ENCODE data around the gene MKRN2OS.

Gene MKRN2OS, protein sequence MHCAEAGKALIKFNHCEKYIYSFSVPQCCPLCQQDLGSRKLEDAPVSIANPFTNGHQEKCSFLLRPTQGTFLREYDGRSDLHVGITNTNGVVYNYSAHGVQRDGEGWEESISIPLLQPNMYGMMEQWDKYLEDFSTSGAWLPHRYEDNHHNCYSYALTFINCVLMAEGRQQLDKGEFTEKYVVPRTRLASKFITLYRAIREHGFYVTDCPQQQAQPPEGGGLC

DNA sequence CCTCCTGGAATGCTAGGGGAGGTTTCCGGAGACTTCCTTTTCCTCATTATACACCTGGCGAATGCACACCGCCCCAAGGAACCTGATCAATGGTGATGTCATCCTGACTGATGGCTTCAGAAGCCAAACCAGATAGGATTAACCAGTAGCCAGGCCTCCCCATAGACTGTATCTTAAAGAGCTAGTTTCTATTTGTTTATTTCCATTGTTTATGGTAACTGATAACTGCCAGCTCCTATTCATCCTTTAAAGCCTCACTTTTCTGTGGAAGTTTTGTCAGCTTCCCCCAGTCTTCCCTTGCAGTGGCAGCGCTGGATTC lies at the start of gene MKRN2OS:
TSS of gene MKRN2OS (minus strand) at position 27 of the 319 bp plus-strand sequence. CDS start 35 bp downstream, outside the sequence.
- DNase-seq (ENCODE audit: low read depth): no peak

DNA sequence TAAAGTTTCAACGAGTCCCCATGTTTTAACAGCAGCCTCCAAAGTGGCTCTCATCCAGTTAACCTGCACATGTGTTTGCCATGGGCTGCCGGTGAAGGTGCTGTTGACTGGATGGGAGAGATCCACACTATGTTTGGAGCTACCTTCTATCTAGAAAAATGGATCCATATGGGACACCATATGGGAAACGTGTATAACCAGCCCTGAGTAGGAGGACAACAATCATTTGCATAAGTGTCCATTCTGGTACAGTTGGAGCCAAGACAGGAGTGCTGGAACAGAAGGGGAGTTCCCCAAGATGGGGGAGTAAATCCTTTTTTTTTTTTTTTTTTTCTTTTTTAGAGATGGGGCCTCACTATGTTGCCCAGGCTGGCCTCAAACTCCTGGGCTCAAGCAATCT lies 48.2 kb upstream of the MKRN2OS start:
- no peak for DNase-seq (ENCODE audit: low read depth)

DNA sequence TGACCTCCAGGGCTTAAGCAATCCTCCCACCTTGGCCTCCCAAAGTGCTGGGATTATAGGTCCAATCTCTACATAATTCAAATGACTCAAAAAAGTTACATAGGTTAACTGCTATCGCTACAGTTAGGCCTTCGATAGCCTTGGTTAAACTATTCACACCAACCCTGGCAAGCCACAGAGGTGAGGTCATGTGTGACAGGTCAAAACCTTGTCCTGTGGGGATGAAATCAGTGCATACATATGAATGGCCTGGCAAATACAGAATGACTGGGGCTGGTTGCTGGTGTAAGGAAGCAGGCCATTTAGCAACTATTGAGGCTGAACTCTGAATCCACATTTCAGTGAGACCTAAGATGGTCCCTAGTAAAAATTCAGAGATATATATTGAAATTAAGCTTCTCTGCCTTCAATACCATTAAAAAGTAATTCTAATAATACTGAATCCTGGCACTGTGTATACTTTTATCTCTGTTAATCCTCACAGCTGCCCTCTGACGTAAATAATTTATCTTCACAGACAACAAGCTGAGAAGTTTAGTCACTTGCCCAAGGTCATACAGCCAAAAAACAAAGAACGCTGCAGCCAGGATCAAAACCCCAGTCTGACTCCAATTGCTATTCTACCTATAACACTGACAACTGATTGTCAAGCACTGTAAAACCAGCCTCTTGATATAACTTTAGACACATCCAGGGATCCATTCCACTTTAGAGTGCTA lies 46.9 kb upstream of the MKRN2OS start:
- DNase-seq (ENCODE audit: low read depth): no peak

DNA sequence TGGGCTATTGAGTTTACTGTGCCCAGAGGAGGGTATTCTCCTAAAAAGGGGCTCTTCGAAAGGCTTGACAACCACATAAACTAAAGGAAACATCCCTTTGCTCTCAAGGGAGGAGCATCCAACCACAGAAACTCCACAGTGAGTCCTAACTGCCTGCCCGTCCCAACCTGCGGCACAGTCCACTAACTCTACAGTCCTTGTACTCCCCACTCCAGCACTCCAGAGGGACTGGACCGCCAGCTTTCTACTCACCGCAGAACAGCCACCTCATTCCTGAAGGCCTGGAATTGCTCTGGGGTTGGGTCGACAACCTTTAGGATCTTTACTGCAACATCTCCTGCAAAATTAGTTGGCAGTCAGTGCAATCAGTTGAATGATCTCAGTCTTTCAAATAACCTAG lies 46.2 kb upstream of the MKRN2OS start:
- DNase-seq (ENCODE audit: low read depth): no peak

DNA sequence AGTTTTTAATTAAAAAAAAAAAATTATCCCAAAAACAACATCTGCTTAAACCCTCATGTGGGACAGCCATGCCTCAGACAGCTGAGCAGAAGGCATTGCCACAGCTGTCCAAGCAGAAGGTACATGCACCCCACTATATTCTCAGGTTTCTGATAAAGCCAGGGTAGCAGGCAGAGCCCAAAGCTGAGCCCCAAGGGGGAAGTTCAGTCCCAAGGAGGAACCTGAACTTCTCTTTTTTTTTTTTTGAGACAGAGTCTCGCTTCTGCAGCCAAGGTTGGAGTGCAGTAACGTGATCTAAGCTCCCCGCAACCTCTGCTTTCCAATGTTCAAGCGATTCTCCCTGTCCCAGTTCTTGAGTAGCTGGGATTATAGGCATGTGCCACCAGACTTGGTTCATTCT lies 44.8 kb upstream of the MKRN2OS start:
- DNase-seq (ENCODE audit: low read depth): no peak

DNA sequence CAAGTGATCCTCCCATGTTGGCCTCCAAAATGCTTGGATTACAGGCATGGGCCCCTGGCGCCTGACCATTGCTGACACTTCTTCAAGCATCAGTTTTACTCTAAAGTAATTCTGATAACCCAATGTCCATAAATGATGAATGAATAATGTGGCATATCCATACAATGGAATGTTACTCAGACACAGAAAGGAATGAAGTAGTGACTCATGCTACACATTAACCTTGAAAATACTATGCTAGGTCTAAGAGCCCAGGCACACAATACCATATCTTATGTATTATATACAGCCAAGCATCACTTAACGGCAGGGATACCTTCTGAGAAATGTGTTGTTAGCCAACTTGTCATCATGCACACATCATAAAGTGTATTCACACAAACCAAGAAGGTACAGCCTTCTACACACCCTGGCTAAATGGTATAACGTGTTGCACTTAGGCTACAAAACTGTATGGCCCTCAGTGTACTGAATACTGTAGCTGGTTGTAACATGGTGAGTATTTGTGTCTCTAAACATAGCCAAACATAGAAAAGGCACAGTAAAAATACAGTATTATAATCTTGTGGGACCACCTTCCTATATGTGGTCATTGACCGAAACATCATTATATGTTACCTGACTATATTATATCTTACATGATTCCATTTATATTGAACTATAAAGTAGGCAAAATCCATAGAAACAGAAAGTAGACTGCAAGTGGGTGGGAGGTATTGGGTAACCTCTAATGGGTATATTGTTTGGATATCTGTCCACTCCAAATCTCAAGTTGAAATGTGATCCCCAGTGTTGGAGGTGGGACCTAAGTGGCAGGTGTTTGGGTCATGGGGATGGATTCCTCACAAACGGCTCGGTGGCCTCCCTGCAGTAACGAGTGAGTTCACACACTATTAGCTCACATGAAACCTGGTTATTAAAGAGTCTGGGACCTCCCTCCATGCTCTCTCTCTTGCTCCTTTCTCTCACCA lies 43.0 kb upstream of the MKRN2OS start:
- DNase-seq (ENCODE audit: low read depth): no peak

DNA sequence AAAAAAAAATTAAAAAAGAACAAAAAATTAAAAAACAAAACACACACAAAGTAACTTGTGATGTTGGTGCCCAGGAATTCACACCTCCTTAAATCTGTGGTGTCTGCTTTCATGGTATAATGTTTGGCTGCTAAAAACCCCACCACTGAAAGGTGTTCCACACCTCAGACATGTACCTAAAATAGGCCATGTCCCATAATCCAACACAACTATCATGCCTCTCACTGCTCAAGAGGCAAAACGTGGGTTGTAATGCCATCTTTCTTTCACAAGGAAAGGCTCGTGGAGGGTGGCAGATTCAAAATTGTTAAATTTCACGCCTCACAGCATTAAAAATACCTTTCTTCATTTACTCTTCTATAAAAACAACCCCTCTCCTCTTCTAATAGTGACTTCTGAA lies 41.1 kb upstream of the MKRN2OS start:
- DNase-seq (ENCODE audit: low read depth): no peak

DNA sequence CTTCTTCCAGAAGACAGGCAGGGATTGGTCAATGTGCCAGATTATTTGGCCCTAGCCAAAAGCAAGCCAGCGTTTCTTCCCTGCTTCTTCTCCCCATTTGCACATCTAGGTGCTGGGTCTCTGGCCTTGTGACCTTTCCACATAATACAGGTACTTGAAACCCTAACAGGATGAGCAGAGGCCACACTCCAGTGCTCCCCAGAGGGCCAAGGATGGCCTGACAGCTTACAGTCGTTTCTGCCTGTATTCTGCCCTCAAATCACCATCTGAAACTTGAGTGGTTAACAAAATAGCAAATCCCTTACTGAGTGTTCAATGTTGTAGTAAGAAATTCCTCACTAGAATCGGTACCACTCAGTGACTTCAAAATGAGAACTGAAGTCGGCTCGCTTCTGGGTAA lies 40.7 kb upstream of the MKRN2OS start:
- DNase-seq (ENCODE audit: low read depth): no peak

DNA sequence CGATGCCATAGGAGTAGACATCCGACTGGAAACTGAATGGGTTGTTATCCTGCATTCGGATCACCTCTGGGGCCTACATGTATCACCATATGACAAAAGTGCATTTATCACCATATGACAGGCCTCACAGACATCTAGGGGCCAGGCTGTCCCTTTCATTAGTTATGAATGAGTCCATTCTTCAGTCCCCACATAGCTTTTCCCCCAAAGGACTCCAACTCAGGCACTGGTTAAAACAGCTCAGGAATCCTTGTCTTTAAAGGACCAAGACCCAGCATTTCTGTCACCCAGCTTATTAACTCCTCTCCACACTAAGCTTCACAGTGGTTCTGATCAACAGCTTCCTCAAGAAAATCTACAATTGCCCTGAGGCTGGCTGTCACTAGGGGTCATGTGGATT lies 39.9 kb upstream of the MKRN2OS start:
- no peak for DNase-seq (ENCODE audit: low read depth)

DNA sequence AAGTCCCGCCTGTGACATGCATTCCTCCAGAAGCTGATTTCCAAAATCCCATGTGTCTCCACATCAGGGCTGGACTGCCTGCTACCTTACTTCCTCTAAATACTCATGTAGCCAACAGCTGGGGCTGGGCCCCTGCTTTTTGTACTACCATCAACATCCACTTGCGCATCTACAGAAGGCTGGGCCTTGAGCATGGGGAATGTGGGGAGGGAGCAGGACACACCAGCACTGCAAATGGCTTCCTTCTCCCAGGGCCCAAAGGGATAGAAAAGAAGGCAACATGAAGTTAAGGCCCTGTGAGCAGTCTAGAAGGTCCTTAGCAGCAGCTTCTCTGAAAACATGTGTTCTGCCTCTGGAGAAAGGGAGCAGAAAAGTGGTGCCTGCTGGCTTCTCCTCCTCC lies 38.8 kb upstream of the MKRN2OS start:
- no peak for DNase-seq (ENCODE audit: low read depth)

DNA sequence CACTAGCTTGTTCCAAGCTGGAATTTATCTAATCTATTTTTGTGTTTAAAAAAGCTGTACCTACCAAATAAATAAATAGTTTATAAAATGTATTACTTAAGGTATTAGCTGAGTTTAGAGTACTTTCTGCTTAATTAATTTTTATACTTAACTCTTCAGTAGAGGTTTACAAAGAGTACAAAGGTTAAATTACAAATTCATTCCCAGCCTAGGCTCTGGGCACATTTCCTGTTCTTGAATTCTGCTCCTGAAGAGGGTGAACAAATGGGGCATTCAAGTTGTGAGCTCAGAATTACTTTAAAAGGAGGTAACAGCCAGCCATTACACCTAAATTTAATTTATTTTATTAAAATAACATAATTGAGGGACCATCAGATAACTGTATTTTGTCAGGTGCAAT lies 38.0 kb upstream of the MKRN2OS start:
- no peak for DNase-seq (ENCODE audit: low read depth)

DNA sequence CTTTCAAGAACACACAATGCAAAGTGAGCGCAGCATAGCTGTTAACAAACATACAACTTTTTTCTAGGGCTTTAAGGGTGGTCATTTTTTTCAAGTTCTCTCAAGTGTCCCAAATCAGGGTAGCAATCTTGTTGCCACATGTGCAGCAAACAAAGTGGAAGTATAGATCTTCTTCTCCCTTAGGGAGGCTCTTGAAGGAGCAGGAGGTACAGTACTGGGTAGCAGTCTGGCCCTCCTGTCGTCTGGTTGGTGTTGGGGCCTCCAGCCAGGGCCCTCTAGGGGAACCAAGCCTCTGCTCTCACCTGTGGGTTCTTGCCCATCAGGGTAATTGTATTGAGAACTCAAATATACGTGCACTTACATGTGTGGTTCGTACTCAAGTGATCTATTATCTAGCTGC lies 37.4 kb upstream of the MKRN2OS start:
- no peak for DNase-seq (ENCODE audit: low read depth)

DNA sequence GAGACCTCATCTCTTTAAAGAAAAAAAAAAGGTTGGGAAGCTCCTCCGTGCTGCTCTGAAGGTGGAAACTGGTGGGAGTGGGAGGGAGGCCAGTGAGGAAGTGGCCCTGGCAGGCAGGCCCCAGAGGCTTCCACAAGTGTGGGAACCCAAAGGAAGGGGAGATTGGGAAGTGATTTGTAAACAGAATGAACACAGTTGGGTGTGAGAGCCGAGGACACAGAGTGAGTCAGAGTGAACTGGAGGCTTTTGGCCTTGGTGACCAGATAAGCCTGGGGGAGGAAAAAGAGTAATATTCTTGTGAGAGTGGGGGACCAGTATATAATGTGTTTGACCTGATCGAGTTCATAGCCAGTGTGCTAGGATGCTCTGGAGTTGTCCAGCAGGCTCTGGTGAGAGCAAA lies 34.6 kb upstream of the MKRN2OS start:
- no peak for DNase-seq (ENCODE audit: low read depth)

DNA sequence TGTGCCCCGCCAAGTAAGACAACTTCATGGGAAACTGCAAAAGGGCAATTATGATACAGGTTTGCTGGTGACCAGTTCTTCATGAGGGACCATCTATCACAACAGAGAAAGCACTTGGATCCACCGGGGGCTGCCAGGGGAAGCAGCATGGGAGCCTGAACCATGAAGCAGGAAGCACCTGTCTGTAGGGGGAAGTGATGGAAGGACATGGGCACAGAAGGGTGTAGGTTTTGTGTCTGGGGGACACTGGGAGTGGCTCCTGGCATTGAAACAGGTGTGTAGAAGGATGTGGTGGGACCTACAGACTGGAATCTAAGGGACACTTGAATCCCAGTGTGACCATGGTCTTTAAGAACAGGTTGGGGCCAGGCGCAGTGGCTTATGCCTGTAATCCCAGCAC lies 34.2 kb upstream of the MKRN2OS start:
- DNase-seq (ENCODE audit: low read depth): no peak

DNA sequence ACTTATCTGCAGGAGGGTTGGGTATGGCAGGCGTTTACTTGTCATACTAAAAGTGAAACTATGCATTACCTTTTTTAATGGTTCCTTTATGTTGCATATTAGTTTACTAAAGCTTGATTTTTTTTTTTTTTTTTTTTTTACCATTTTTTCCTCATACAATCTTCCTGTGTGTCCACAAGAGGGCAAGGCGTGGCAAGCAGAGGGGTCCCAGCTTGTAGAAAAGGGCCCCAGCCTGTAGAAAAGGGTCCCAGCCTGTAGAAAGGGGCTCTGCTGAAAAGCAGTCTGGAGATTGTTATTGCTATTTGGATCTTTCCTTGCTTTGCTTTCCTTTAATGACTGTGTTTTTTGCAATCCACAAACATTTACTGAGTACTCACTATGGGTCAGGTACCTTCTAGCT lies 33.4 kb upstream of the MKRN2OS start:
- DNase-seq (ENCODE audit: low read depth): no peak

DNA sequence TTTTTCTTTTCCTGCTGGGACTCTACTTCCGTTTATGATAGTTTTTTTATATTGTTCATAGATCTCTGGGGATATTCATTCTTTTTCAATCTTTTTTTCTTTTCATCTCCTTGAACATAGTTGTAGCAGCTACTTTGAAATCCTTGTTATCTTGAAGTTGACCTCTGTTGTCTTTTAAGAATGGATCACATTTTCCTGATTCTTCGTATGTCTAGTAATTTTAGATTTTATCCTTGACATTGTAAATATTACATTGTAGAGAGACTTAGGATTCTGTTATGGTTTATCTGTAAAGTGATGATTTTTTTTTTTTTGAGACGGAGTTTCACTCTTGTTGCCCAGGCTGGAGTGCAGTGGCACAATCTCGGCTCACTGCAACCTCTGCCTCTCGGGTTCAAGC lies 32.1 kb upstream of the MKRN2OS start:
- no peak for DNase-seq (ENCODE audit: low read depth)

DNA sequence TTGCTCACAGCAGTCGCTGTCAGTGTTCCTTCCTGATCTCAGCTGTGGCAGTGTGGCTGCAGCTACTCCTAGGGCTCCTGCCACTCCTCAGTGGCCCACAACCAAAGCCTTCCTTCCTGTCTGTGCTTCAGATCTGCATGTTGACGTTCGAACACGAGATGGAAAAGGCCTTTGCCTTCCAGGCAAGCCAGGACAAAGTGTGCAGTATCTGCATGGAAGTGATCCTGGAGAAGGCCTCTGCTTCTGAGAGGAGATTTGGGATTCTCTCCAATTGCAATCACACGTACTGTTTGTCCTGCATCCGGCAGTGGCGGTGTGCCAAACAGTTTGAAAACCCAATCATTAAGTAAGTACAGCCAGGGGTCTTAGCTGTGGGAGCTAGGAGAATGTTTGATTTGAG lies 29.4 kb upstream of the MKRN2OS start:
- no peak for DNase-seq (ENCODE audit: low read depth)

DNA sequence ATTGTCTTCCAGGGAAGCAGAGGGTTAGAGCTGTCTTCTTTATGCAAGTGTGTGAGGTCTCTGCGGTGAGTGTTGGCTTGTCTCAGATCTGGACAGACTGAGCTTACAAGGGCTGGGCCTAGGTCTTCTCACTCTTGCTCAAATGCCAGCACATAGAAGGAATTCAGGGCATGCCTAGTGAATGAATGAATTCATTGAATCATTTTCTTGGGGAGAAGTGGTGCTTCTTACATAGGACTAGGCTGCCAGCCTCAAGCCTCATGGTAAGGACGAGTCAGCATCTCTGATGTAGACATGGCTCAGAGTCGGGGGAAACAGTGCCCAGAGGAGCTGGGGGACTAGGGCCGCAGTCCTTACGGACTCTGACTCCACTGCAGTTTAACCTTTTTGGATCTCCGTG lies 28.8 kb upstream of the MKRN2OS start:
- DNase-seq (ENCODE audit: low read depth): no peak

DNA sequence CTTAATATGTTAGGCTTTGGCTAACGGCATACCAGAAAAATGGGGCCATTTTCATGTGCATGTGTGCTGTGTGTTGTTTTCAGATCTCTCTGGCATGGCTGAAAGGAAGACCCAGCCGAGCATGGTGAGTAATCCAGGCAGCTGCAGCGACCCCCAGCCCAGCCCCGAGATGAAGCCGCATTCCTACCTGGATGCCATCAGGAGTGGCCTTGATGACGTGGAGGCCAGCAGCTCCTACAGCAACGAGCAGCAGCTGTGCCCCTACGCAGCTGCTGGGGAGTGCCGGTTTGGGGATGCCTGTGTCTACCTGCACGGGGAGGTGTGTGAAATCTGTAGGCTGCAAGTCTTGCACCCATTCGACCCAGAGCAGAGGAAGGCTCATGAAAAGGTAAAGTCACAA lies 26.7 kb upstream of the MKRN2OS start:
- DNase-seq (ENCODE audit: low read depth): no peak

DNA sequence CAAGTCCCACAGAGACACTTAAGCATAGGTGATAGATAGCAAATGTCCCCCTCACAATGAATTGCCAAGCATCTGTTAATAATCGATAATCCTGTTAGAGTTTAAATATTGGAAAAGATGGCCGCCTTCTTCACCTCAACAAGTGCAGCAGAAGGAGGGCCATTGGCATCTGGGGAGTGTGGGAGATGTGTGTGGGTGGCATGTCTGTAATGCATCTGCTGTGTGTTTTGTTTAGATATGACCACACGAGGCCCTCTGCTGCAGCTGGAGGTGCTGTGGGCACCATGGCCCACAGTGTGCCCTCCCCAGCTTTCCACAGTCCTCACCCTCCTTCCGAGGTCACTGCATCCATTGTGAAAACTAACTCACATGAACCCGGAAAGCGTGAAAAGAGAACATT lies 24.5 kb upstream of the MKRN2OS start:
- DNase-seq (ENCODE audit: low read depth): no peak

DNA sequence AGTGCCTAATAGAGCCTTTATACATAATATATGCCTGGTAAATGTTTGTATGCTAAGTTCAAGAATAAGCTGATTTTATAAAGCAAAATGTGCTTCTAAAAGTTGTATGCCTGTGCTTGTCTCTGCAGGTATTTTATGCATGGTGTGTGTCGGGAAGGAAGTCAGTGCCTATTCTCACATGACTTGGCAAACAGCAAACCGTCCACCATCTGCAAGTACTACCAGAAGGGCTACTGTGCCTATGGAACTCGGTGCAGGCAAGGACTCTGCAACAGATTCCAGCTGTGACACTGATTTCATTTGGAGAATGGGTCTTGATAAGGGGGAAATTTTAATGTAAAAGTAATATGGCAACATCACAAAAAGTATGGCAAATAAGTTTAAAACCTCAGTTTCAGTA lies 23.4 kb upstream of the MKRN2OS start:
- no peak for DNase-seq (ENCODE audit: low read depth)

DNA sequence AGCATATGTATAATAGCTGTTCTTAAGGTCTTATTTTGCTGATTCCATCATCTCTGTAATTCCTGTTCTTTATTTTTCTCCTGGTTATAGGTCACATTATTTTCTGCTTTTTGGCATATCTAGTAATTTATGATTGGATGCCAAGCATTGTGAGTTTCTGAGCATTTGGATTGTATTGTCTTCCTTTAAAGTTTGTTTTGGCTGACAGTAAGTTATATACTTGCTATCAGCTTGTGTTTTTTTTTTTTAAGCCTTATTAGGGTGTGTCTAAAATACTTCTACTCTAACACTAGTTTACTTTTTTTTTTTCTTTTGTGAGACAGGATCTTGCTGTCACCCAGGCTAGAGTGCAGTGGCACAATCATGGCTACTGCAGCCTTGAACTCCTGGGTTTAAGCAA lies 21.7 kb upstream of the MKRN2OS start:
- DNase-seq (ENCODE audit: low read depth): no peak

DNA sequence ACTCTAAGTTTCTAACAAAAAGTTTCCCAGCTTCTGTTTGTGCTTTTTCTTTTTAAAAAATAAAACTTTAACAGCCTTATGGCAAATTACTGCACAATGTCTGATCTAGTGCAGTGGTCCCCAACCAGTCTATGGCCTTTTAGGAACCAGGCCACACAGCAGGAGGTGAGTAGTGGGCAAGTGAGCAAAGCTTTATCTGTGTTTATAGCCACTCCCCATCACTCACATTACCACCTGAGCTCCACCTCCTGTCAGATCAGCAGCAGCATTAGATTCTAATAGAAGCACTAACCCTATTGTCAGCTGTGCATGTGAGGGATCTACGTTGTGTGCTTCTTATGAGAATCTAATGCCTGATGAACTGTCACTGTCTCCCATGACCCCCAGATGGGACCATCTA lies 17.2 kb upstream of the MKRN2OS start:
- DNase-seq (ENCODE audit: low read depth): no peak

Measured in T-helper 22 cell (primary cell).